ENCODE data around the gene LPAR2. TPM values are rescaled to one million over a fixed set of nuclear protein-coding genes. Genes with fewer than 3 reads are reported as not detected.
"Not testable (repeated sequence)": the region's sequence is repeated elsewhere in the genome, so short reads cannot be mapped to it uniquely, and the experiment has no call there.

The LPAR2 gene
- total RNA-seq, 1 donor from 2014 or later, result 19.2 TPM

DNA sequence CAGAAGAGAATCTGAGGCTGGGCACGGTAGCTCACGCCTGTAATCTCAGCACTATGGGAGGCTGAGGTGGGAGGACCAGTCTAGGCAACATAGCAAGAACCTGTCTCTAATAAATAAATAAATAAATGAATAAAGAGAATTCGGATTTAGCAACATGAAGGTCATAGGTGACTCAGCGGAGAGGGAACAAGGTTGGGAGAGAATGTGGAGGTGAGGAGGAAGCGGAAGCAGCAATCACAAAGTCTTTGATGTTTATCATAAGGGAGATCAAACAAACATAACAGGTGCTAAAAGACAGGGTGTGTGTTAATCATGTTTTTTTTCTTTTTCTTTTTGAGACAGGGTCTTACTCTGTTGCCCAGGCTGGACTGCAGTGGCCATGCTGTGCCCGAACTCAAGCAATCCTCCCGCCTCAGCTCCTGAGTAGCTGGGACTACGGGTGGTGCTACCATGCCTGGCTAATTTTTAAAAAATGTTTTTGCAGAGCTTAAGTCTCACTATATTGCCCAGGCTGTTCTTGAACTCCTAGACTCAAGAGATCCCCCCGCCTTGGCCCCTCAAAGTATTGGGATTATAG is 25.8 kb downstream of the LPAR2 start:
- no peak for TF ChIP-seq CTCF (IDR thresholded peaks at IDR 0.05; ENCODE audit: insufficient read depth, low read length, poor library complexity, severe bottlenecking)
- Histone ChIP-seq H3K27me3 (ENCODE audit: control insufficient read depth, insufficient read depth, low read length) (no peaks in the 10 kb centered on the region), H3K36me3 (ENCODE audit: control insufficient read depth, insufficient read depth, low read length) (no peaks in the 10 kb centered on the region), H3K4me3 (ENCODE audit: low read depth, low read length) (no peak overlapping the region)
- no peak for DNase-seq (ENCODE audit: low read depth)

GRCh38 chr19:19600793-19601330 is 27.2 kb downstream of the LPAR2 start:
- H3K4me3 ChIP-seq (ENCODE audit: low read depth, low read length), result no peak overlapping the region
- no peak for DNase-seq (ENCODE audit: low read depth)
- H3K27me3 ChIP-seq (ENCODE audit: control insufficient read depth, insufficient read depth, low read length), result no peaks in the 10 kb centered on the region
- no peak for TF ChIP-seq CTCF (IDR thresholded peaks at IDR 0.05; ENCODE audit: insufficient read depth, low read length, poor library complexity, severe bottlenecking)
- H3K36me3 ChIP-seq (ENCODE audit: control insufficient read depth, insufficient read depth, low read length), result no peaks in the 10 kb centered on the region

DNA sequence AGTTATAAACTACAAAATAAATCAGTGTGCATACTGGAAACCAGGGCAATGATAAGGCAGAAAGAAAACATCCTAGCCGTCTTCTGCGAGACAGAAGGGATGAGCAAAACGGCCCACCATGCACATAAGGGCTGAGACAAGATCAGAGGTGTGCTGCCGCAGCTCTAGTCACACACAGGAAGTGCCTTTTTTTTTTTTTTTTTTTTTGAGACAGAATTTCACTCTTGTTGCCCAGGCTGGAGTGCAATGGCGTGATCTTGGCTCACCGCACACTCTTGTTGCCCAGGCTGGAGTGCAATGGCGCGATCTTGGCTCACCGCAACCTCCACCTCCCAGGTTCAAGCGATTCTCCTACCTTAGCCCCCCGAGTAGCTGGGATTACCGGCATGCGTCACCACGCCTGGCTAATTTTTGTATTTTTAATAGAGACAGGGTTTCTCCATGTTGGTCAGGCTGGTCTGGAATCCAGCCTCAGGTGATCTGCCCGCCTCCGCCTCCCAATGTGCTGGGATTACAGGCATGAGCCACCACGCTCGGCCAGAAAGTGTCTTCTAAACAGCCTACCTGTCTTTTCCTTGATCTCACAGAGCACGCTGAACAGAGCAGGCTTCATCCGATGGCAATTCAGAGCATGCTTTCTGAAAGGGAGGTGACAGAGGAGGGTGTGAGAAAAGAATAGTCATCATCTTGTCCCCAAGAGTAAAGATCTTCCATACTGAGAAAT is 29.1 kb downstream of the LPAR2 start:
- not testable (repeated sequence) for DNase-seq (ENCODE audit: low read depth); H3K27me3 ChIP-seq (ENCODE audit: control insufficient read depth, insufficient read depth, low read length); H3K36me3 ChIP-seq (ENCODE audit: control insufficient read depth, insufficient read depth, low read length); H3K4me3 ChIP-seq (ENCODE audit: low read depth, low read length)

- TF ChIP-seq CTCF (IDR thresholded peaks at IDR 0.05; ENCODE audit: insufficient read depth, low read length, poor library complexity, severe bottlenecking), result no peak
- no peak for DNase-seq (ENCODE audit: low read depth)
- no peak overlapping the region for H3K4me3 ChIP-seq (ENCODE audit: low read depth, low read length)
- no peaks in the 10 kb centered on the region for H3K36me3 ChIP-seq (ENCODE audit: control insufficient read depth, insufficient read depth, low read length)
- H3K27me3 ChIP-seq (ENCODE audit: control insufficient read depth, insufficient read depth, low read length), result no peaks in the 10 kb centered on the region
Measured at GRCh38 chr19:19597809-19598306, 30.2 kb downstream of the LPAR2 start.

DNA sequence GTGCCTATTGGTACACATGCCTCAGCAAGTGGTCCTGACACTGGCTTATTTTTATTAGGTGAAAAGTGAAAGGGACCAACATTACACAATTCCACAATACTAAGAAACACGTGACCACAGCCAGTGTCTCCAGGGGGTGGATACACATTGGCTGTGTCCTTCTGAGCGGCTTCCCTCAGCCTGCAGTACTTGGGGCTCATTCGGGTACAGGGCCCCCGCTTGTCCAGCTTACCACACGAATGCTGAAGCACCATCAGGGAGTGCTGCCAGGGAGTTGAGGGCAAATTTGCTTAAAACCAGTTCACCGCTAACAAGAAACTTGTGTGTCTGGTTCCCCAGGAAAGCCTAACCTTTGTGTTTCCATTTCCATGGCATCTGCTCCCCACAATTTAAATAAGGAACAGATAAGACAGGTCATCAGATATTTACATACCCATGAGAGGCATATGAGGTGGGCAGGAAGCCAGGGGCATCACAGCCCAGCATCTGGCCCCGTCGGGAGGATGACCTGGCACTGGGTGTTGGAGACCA is 32.8 kb downstream of the LPAR2 start:
- no peak for TF ChIP-seq CTCF (IDR thresholded peaks at IDR 0.05; ENCODE audit: insufficient read depth, low read length, poor library complexity, severe bottlenecking)
- Histone ChIP-seq H3K4me3 (ENCODE audit: low read depth, low read length) (no peak overlapping the region), H3K36me3 (ENCODE audit: control insufficient read depth, insufficient read depth, low read length) (no peaks in the 10 kb centered on the region), H3K27me3 (ENCODE audit: control insufficient read depth, insufficient read depth, low read length) (no peaks in the 10 kb centered on the region)
- no peak for DNase-seq (ENCODE audit: low read depth)

DNA sequence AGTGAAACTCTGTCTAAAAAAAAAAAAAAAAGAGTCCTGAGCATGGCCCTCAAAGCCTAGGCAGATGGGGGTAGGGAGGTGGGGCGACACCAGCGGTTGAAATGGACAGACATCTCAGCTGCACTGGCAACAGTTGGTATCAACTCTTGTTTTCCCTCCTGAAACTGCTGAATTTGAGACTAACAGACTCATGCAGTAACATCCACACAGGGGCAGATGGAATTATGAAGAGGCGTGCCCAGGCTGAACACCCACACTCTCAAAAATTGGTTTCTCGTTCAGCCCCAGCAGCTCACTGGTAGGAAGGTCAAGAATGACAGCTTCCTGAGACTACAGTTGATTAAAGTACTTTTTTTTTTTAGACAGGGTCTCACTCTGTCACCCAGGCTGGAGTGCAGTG is 33.6 kb downstream of the LPAR2 start:
- no peaks in the 10 kb centered on the region for H3K27me3 ChIP-seq (ENCODE audit: control insufficient read depth, insufficient read depth, low read length)

More for the DNA sequence above, 33.6 kb downstream of the LPAR2 start:
- TF ChIP-seq CTCF (IDR thresholded peaks at IDR 0.05; ENCODE audit: insufficient read depth, low read length, poor library complexity, severe bottlenecking), result no peak
- DNase-seq (ENCODE audit: low read depth), result no peak
- Histone ChIP-seq H3K36me3 (ENCODE audit: control insufficient read depth, insufficient read depth, low read length) (no peaks in the 10 kb centered on the region), H3K4me3 (ENCODE audit: low read depth, low read length) (no peak overlapping the region)
